Neural progenitor cell (in vitro differentiated cells): ENCODE results near the gene DTNA.

Experiments used
- CTCF ChIP-seq: fragments of 200-600 bp; sonication (generic); IDR thresholded peaks from 2 replicates; pipeline ENCODE4 v1.5.1; 2017; ENCODE audit warnings: antibody characterized with exemption, mild to moderate bottlenecking
- EZH2 ChIP-seq: fragments of 200-600 bp; sonication (generic); IDR thresholded peaks from 2 replicates; pipeline ENCODE4 v1.6.1; 2017; ENCODE audit warnings: antibody characterized with exemption, mild to moderate bottlenecking, moderate library complexity

GRCh38 chr18:34741401-34741800 lies 31.3 kb downstream of the DTNA start:
- TF ChIP-seq CTCF = no peak
- no peak for TF ChIP-seq EZH2
